ENCODE results near the gene CEP128.
A peak's percentile ranks its signal among the peaks of the same experiment; 100 is the strongest.

The CEP128 gene

DNA sequence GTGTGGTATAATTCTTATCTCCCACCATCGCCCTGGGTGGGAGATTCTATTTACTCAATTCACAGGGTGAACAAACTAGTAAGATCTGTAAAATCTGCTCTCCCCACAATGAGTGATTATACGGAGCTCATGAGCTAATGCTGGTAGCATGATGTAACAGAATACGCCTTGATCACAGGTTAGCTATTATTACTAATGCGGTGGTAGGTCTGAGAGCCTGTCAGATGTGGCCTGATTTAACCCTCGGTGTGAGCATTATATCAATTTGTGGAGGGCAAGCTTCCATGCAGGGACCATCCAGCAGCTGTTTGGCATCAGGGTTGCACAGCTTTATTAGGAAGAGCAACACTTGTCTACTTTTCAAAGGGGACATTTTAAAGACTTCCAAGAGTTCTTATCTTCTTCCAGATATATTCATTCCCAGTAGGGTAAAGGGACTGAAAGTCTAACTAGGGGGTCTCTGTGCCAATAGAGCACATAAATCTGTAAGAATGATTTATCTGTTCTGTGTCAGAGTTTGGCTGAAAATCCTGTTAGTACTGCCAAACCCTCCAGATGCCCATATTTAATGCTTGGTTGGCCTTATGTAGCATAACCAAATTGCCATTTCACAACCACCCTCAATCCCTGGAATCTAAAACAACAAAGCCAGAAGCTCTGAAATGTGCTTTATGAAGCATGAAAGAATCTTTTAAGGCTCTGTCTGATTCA lies 32.5 kb upstream of the CEP128 start:
- no peak overlapping the region for H3K27ac ChIP-seq (ENCODE audit: low read length)
- no peak for TF ChIP-seq EZH2phosphoT487 (IDR thresholded peaks at IDR 0.05; ENCODE audit: low read depth)
- TF ChIP-seq, protein P1, sequence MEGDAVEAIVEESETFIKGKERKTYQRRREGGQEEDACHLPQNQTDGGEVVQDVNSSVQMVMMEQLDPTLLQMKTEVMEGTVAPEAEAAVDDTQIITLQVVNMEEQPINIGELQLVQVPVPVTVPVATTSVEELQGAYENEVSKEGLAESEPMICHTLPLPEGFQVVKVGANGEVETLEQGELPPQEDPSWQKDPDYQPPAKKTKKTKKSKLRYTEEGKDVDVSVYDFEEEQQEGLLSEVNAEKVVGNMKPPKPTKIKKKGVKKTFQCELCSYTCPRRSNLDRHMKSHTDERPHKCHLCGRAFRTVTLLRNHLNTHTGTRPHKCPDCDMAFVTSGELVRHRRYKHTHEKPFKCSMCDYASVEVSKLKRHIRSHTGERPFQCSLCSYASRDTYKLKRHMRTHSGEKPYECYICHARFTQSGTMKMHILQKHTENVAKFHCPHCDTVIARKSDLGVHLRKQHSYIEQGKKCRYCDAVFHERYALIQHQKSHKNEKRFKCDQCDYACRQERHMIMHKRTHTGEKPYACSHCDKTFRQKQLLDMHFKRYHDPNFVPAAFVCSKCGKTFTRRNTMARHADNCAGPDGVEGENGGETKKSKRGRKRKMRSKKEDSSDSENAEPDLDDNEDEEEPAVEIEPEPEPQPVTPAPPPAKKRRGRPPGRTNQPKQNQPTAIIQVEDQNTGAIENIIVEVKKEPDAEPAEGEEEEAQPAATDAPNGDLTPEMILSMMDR (IDR thresholded peaks at IDR 0.05; ENCODE audit: low read depth, low read length), result no peak
- H3K4me2 ChIP-seq (ENCODE audit: low read length), result no peak overlapping the region
- H3K4me1 ChIP-seq (ENCODE audit: low read length), result no peaks in the 10 kb centered on the region
- no peak overlapping the region for H3K4me3 ChIP-seq (ENCODE audit: low read length)
- no peaks in the 10 kb centered on the region for H3K36me3 ChIP-seq (replicated peaks; ENCODE audit: low read depth, low read length)
- H3K79me2 ChIP-seq (ENCODE audit: low read length), result no peaks in the 10 kb centered on the region
- peaks cover 9% of the 10 kb centered on the region; the same call in 1 of the 2 replicates for H3K27me3 ChIP-seq (ENCODE audit: low read depth, low read length)
- no peaks in the 10 kb centered on the region for H4K20me1 ChIP-seq (ENCODE audit: insufficient read depth, low read length)
- H2AFZ ChIP-seq (ENCODE audit: low read depth, low read length), result no peak overlapping the region
- H3K9ac ChIP-seq (ENCODE audit: low read length), result no peak overlapping the region
- no peaks in the 10 kb centered on the region for H3K9me3 ChIP-seq (ENCODE audit: insufficient read depth, low read length)

DNA sequence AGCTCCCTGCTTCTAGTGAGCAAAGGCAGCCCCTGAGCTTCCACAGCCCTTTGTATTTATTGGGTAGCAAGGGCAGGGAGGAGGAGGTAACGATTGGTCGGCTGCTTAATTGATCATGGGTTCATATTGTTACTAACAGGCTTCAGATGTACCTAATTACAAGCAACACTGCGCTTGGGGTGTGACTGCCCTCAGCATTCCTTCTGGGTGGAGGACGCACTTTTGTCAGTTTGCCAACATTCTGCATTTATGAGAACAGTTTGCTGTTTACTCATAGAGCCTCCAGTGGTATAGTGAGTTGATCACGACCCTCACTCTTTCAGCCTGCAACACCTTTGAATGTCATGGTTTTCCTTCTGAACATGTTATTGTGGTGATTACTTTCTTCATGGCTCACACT lies 23.5 kb upstream of the CEP128 start:
- Histone ChIP-seq H4K20me1 (ENCODE audit: insufficient read depth, low read length) (no peaks in the 10 kb centered on the region), H3K4me2 (ENCODE audit: low read length) (no peak overlapping the region), H3K79me2 (ENCODE audit: low read length) (no peaks in the 10 kb centered on the region), H3K4me1 (ENCODE audit: low read length) (peaks cover 12% of the 10 kb centered on the region), H3K4me3 (ENCODE audit: low read length) (no peak overlapping the region), H3K9me3 (ENCODE audit: insufficient read depth, low read length) (no peaks in the 10 kb centered on the region), H2AFZ (ENCODE audit: low read depth, low read length) (no peak overlapping the region), H3K9ac (ENCODE audit: low read length) (no peak overlapping the region), H3K27me3 (ENCODE audit: low read depth, low read length) (no peaks in the 10 kb centered on the region), H3K27ac (ENCODE audit: low read length) (no peak overlapping the region), H3K36me3 (replicated peaks; ENCODE audit: low read depth, low read length) (no peaks in the 10 kb centered on the region)
- TF ChIP-seq, protein P1 (IDR thresholded peaks at IDR 0.05; ENCODE audit: low read depth, low read length), result no peak
- no peak for TF ChIP-seq EZH2phosphoT487 (IDR thresholded peaks at IDR 0.05; ENCODE audit: low read depth)

DNA sequence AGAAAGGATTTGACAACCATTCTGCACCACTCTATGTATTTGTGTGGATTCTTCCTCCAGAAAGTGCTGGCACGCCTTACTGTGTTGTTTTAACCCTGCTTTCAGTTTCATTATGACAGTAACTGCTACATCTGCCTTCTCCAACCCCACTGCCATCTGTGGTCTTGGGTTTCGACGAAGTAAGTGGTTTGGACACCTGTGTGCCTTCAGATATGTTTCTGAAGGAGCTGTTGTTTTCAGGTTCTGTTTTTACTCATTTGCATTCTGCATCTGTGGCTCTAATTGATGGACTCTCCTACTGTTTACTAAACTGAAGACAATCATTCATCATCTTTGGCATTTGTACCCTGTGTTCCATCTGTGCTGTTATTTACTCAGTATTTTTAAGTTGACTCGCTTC lies 18.0 kb upstream of the CEP128 start:
- peaks cover 55% of the 10 kb centered on the region for H3K4me1 ChIP-seq (ENCODE audit: low read length)
- peak overlapping the region; percentile 51 for H3K27ac ChIP-seq (ENCODE audit: low read length)

DNA sequence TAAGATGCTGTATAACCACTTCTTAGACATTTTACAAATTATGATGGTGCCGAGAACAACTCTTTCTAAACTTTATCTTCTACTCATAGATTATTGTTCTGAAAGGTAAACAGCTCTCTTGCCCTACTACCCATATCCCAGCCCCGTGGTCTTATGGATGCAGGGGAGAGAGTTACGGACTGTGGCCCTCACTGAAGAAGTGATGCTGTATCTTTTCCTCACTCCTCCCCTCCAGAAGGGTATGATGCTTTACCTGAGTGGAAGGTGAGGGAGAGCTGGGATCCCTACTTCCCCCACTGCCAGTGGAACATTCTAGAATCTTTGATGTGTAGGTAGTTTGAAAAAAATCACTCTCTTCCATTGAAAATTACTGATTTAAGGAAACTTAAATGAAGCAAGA lies 17.4 kb upstream of the CEP128 start:
- Histone ChIP-seq H3K9ac (ENCODE audit: low read length) (no peak overlapping the region), H4K20me1 (ENCODE audit: insufficient read depth, low read length) (no peaks in the 10 kb centered on the region), H3K4me2 (ENCODE audit: low read length) (peak overlapping the region; percentile 73), H3K4me1 (ENCODE audit: low read length) (peaks cover 55% of the 10 kb centered on the region), H3K27me3 (ENCODE audit: low read depth, low read length) (no peaks in the 10 kb centered on the region), H3K27ac (ENCODE audit: low read length) (peak overlapping the region; percentile 38), H2AFZ (ENCODE audit: low read depth, low read length) (no peak overlapping the region), H3K4me3 (ENCODE audit: low read length) (peak overlapping the region; percentile 24), H3K79me2 (ENCODE audit: low read length) (no peaks in the 10 kb centered on the region), H3K36me3 (replicated peaks; ENCODE audit: low read depth, low read length) (no peaks in the 10 kb centered on the region), H3K9me3 (ENCODE audit: insufficient read depth, low read length) (no peaks in the 10 kb centered on the region)
- no peak for TF ChIP-seq EZH2phosphoT487 (IDR thresholded peaks at IDR 0.05; ENCODE audit: low read depth)
- TF ChIP-seq, protein P1 (IDR thresholded peaks at IDR 0.05; ENCODE audit: low read depth, low read length), result no peak

More for the DNA sequence above, 18.0 kb upstream of the CEP128 start:
- no peaks in the 10 kb centered on the region for H3K9me3 ChIP-seq (ENCODE audit: insufficient read depth, low read length)
- no peaks in the 10 kb centered on the region for H3K27me3 ChIP-seq (ENCODE audit: low read depth, low read length)
- no peak overlapping the region for H3K9ac ChIP-seq (ENCODE audit: low read length)
- no peak overlapping the region for H2AFZ ChIP-seq (ENCODE audit: low read depth, low read length)
- H3K4me3 ChIP-seq (ENCODE audit: low read length), result peak overlapping the region; percentile 50
- no peaks in the 10 kb centered on the region for H4K20me1 ChIP-seq (ENCODE audit: insufficient read depth, low read length)
- H3K36me3 ChIP-seq (replicated peaks; ENCODE audit: low read depth, low read length), result no peaks in the 10 kb centered on the region
- TF ChIP-seq, protein P1 (IDR thresholded peaks at IDR 0.05; ENCODE audit: low read depth, low read length), result no peak
- TF ChIP-seq EZH2phosphoT487 (IDR thresholded peaks at IDR 0.05; ENCODE audit: low read depth), result no peak
- peak overlapping the region; percentile 73 for H3K4me2 ChIP-seq (ENCODE audit: low read length)
- no peaks in the 10 kb centered on the region for H3K79me2 ChIP-seq (ENCODE audit: low read length)
